Measurements from ENCODE around the gene BICRAL.
"Not testable (repeated sequence)": the region's sequence is repeated elsewhere in the genome, so short reads cannot be mapped to it uniquely, and the experiment has no call there.

The BICRAL gene

GRCh38 chr6:42781796-42782688 lies at the start of gene BICRAL:
TSS of gene BICRAL (plus strand) at chr6:42782052. CDS start at chr6:42822023, 39,971 bp downstream.
- peak; percentile 83 for DNase-seq (ENCODE audit: low spot score)

GRCh38 chr6:42733867-42734481 lies 47.9 kb upstream of the BICRAL start:
- DNase-seq (ENCODE audit: low spot score) = not testable (repeated sequence)

GRCh38 chr6:42735976-42736375 lies 45.9 kb upstream of the BICRAL start:
- DNase-seq (ENCODE audit: low spot score) = peak; percentile 72

GRCh38 chr6:42740725-42741124 lies 41.1 kb upstream of the BICRAL start:
- DNase-seq (ENCODE audit: low spot score) = no peak

GRCh38 chr6:42742116-42742894 lies 39.5 kb upstream of the BICRAL start:
- peak; percentile 61 for DNase-seq (ENCODE audit: low spot score)

GRCh38 chr6:42744351-42744893 lies 37.4 kb upstream of the BICRAL start:
- DNase-seq (ENCODE audit: low spot score) = no peak

GRCh38 chr6:42745083-42745639 lies 36.7 kb upstream of the BICRAL start:
- no peak for DNase-seq (ENCODE audit: low spot score)

GRCh38 chr6:42745640-42746462 lies 36.0 kb upstream of the BICRAL start, which contains the start of gene TBCC:
TSS of gene TBCC (minus strand) at chr6:42746103. CDS start at chr6:42746073, 30 bp downstream.
- DNase-seq (ENCODE audit: low spot score) = peak; percentile 91

GRCh38 chr6:42746463-42747391 lies 35.1 kb upstream of the BICRAL start:
- DNase-seq (ENCODE audit: low spot score) = peak; percentile 90

GRCh38 chr6:42748203-42748898 lies 33.5 kb upstream of the BICRAL start:
- no peak for DNase-seq (ENCODE audit: low spot score)

- no peak for DNase-seq (ENCODE audit: low spot score)
Observed at GRCh38 chr6:42751055-42751454, 30.8 kb upstream of the BICRAL start.

- no peak for DNase-seq (ENCODE audit: low spot score)
Observed at GRCh38 chr6:42754759-42755158, 27.1 kb upstream of the BICRAL start.

GRCh38 chr6:42756722-42757121 lies 25.1 kb upstream of the BICRAL start:
- no peak for DNase-seq (ENCODE audit: low spot score)

- DNase-seq (ENCODE audit: low spot score) = peak; percentile 58
Observed at GRCh38 chr6:42758756-42759430, 23.0 kb upstream of the BICRAL start.

- DNase-seq (ENCODE audit: low spot score) = no peak
Observed at GRCh38 chr6:42761287-42762067, 20.4 kb upstream of the BICRAL start.

- no peak for DNase-seq (ENCODE audit: low spot score)
Observed at GRCh38 chr6:42762426-42762859, 19.4 kb upstream of the BICRAL start.

- no peak for DNase-seq (ENCODE audit: low spot score)
Observed at GRCh38 chr6:42762950-42763349, 18.9 kb upstream of the BICRAL start.
